Measurements from ENCODE around the gene OSBP.
"Not testable (repeated sequence)": the region's sequence is repeated elsewhere in the genome, so short reads cannot be mapped to it uniquely, and the experiment has no call there.

The OSBP gene

DNA sequence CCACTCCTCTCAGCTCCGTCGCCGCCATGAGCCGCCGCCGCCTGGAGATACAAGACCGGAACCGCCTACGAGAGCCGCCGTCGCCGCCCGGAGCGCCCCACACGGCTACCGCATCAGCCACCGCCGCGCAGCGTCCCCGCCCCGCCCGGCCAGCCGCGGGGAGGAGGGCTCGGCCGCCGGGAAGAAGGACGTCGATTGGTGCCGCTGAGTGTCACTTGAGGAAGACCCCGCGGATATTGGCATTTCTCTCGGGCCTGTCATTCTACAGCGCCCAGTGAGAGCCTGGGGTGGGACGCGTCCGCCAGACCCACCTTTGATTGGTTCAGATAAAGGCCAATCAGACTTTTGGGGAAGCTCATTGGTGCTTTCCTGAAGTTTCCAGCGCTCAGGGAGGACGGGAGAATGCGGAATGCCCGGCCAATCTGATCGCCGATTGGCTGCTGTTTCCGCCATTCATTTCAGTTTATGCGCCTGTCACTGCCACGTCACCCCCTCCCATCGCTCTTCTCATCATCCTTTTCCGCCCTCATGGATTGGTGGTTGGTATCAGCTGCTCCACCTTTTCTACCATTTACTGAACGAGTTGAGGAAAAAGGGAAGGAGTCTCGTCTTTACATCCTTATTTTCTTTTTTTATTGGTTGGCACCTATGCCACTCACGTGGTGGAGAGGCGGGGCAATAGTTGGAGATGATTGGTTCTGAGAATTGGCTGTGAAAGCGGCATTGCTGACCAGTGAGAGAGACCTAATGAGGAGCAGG, at the start of gene OSBP:
Gene OSBP, minus strand, starts transcription at position 138 of the 759 bp plus-strand sequence. Its CDS starts 110 bp downstream, at position 28.
- DNase-seq: peak; percentile 95

GRCh38 chr11:59660621-59661020, 45.0 kb upstream of the OSBP start:
- DNase-seq: no peak

- no peak for DNase-seq
Observed at GRCh38 chr11:59659981-59660380, 44.4 kb upstream of the OSBP start.

DNA sequence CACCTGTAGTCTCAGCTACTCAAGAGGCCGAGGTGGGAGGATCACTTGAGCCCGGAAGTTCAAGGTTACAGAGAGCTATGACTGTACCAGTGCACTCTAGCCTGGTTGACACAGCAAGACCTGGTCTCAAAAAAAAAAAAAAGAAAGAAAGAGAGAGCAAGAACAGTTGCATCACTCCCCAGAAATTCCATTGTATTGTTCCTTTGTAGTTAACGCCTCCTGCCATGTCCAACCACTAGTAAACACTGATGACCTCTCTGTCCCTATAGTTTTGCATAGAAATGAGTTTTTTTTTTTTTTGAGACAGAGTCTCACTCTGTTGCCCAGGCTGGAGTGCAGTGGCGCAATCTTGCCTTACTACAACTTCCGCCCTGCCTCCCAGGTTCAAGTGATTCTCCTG, 42.5 kb upstream of the OSBP start:
- DNase-seq: no peak

GRCh38 chr11:59654893-59655292, 39.3 kb upstream of the OSBP start:
- DNase-seq: no peak

GRCh38 chr11:59647245-59647980, 31.8 kb upstream of the OSBP start:
- no peak for DNase-seq

- no peak for DNase-seq
Observed at GRCh38 chr11:59644528-59644927, 29.0 kb upstream of the OSBP start.

- DNase-seq: no peak
Observed at GRCh38 chr11:59643390-59643789, 27.8 kb upstream of the OSBP start.

DNA sequence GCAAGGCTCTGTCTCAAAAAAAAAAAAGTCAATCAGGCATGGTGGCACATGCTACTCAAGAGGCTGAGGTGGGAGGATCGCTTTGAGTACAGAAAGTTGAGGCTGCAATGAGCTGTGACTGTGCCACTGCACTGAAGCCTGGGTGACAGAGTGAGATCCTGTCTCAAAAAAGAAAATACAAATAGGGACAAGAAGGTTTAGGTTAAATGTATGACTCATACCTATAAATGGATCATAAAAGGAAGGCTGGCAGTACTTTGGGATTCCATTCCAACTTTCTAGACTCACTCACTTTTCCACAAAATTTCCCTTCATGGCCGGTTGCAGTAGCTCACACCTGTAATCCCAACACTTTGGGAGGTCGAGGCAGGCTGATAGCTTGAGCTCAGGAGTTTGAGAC, 25.6 kb upstream of the OSBP start:
- no peak for DNase-seq

- DNase-seq: no peak
Observed at GRCh38 chr11:59630493-59630892, 14.9 kb upstream of the OSBP start.

- DNase-seq: no peak
Observed at GRCh38 chr11:59629996-59630395, 14.4 kb upstream of the OSBP start.

- DNase-seq: not testable (repeated sequence)
Observed at GRCh38 chr11:59626969-59627368, 11.4 kb upstream of the OSBP start.

- DNase-seq: no peak
Observed at GRCh38 chr11:59625703-59626102, 10.1 kb upstream of the OSBP start.

DNA sequence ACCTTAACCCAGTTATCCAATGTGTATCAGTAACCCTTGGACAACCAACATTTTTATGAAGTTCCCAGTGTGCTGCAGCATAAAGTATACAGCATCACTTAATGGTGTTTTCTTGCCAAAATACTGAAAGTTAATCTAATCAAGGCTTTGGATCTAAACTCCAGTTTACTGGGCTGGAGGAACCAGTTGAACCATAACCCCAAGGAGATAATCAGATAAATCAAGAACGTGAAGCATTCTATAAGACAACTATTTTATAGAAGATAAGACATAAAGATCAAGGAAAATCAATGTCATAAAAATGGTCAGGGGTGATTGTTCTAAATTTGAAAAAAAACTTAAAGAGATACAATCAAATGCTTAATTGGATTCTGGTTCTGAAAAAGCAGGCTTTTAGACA, 2.3 kb upstream of the OSBP start:
- no peak for DNase-seq

DNA sequence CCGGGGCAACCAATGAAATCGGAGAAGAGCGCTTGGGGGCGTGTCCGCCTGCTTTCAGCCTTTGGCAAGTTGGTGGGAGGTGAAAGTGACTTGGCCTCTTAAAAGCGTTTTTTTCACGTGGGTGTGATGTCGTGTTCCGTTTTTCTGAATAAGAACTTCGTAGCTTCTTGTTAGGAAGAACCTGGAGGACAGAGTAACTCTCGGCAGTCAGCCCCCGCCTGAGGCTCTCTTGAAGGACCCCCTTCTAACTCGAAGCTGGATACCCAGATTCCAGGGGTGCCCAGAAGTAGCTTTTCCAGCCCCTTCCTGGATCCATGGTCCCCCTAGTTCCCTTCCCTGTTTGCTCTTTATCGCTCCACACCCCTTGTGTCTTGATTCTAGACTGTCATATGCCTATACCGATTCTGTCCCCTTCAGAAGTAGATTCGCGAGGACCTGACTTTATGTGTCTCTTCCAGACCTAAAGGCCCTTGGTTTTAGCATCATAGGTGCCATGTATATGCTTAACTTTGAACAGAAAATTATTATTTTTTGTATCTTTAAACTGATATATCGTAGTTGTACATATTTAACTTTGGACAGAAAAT, 915 bp upstream of the OSBP start:
- DNase-seq: no peak

DNA sequence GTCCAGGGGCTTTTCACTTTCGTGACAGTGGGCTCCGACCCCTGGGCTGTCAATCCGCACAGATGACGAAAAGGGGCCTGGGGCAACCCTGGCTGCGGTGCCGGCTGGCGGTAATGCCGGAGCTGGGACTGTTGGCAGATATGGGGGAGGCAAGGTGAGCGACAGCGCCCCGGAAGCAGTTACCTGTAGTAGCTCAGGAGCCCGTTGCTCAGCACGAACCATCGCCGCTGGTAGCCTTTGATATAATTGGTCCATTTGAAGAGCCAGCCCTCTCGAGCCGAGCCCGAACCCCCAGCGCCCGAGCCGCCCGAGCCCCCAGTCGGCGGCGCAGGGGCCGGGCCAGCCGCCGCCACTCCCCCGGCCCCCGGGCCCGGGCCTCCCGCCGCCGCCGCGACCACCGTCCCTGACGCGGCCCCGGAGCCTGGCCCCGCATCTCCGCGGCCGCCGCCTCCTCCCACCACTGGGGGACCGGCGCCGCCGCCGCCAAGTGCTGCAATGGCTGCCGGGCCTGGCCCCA, 396 bp downstream of the OSBP start:
- peak; percentile 71 for DNase-seq

GRCh38 chr11:59614277-59615119, 1.1 kb downstream of the OSBP start:
- DNase-seq: no peak

DNA sequence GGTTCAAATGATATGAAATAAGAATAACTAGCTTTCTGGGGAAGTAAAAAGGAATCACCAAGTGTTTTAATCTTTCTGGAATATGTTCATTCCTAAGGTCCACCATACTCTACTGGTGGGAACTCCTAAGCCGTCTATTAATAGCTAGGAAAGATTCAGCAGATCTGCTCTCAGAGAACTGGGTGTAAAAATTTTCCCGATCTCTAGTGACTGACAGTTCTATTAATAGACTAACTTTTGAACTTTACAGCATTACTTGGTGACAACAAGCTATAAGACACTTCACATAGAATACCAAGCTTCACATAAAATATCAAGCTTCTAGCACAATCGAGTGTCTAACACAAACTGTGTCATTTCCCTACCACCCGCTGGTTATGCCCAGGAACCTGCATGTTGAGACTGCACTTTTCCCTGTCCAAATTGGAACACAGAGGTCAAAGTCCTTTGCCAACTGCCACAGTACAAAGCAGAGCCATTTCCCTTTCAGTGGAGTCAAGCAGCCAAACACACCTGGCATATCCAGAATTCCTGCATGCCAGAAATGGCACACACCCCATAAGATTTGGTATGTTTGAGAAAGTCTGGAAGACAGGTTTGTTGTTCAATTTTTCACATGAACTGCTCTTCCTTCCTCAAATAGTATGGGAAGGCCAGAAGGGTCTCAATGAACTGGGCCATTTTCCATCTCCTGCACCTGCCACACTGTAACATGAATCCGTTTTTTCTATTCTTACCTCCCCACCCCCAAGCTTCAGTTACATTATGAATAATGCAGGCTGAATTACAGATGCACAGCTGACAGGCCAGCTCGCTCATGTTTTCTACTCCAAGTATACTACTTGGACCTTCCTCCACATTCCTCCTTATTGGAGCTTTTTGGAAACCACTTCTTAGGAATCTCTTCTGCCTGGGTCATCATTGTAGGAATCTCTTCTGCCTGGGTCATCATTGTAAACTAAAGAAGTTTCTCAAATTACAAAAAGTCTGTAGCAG, 3.7 kb downstream of the OSBP start:
- DNase-seq: no peak

DNA sequence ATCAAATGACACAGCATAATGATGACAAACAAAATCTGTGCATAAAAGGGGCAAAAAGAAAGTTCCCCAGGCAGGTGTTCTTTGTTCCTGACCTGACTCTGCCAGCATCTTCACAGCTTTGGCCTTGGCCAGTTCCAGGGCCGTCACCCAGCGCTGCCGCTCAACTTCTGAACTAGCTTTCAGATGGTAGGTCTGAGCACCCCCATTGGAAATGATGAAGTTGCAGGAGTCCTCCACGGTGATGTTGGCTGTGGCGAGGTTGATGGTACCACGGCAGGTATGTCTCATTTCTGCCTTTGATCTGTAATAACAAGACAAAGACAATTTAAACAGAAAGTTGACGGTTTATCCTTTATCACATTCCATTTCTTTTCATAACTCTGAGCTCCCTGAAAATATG, 5.3 kb downstream of the OSBP start:
- DNase-seq: no peak

GRCh38 chr11:59607703-59608454, 7.7 kb downstream of the OSBP start:
- no peak for DNase-seq

GRCh38 chr11:59602432-59602831, 13.1 kb downstream of the OSBP start:
- no peak for DNase-seq
